Ectodermal cell (in vitro differentiated cells): ENCODE results near the gene BLNK.

Experiments
- H3K27ac ChIP-seq: 2 replicates; pipeline ENCODE4 v1.7.0; 2013; ENCODE audit warnings: mild to moderate bottlenecking, low read depth, low read length; ENCODE audit not compliant: insufficient read depth, poor library complexity, severe bottlenecking
- H3K27me3 ChIP-seq: 2 replicates; pipeline ENCODE4 v1.7.0; 2013; ENCODE audit warnings: mild to moderate bottlenecking, low read length; ENCODE audit not compliant: insufficient read depth, control insufficient read depth, poor library complexity, severe bottlenecking
- H3K36me3 ChIP-seq: one replicate; pipeline ENCODE4 v1.7.0; 2013; ENCODE audit warnings: low read length; ENCODE audit not compliant: control insufficient read depth, insufficient read depth
- H3K4me1 ChIP-seq: one replicate; pipeline ENCODE4 v1.7.0; 2013; ENCODE audit warnings: low read length; ENCODE audit not compliant: control insufficient read depth, insufficient read depth
- H3K4me3 ChIP-seq: 2 replicates; pipeline ENCODE4 v1.7.0; 2013; ENCODE audit warnings: low read depth, low read length, control low read depth; ENCODE audit not compliant: insufficient read depth
- H3K9me3 ChIP-seq: 2 replicates; pipeline ENCODE4 v1.7.0; 2013; ENCODE audit warnings: mild to moderate bottlenecking, low read length, moderate library complexity; ENCODE audit not compliant: control insufficient read depth
- WGBS, 2 experiments: methylation state at CpG; one replicate each; pipeline ENCODE4 v1.1.7; 2013; ENCODE audit warnings: missing lambda C conversion rate in 2 of 2; 5-methylcytosine and 5-hydroxymethylcytosine counted together

The BLNK gene

DNA sequence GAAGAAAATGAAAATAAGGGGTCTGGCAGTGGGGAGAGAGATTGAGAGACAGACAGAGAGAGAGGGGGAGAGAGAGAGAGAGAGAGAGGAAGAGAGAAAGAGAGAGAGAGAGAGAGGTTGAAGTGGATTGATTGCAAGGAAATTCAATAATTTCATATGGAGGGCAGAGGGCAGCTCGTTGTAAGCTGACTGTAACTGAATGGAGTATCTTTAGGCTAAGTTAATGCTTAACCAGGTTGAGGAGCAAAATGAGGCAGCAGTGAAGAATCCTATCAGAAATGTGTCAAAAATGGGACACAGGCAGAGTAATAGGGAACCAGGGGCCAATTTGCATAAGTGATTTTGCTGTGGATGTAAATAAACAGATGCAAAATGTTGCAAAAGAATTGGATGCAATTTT is 21.0 kb downstream of the BLNK start:
- H3K4me3 ChIP-seq = no peak overlapping the region
- H3K27ac ChIP-seq = no peak overlapping the region
- H3K9me3 ChIP-seq = no peaks in the 10 kb centered on the region
- 80 to 81% methylated on average over 1 of the region's 1 CpG for WGBS, 2 experiments
- H3K27me3 ChIP-seq = no peaks in the 10 kb centered on the region
- H3K4me1 ChIP-seq = no peaks in the 10 kb centered on the region
- no peaks in the 10 kb centered on the region for H3K36me3 ChIP-seq

DNA sequence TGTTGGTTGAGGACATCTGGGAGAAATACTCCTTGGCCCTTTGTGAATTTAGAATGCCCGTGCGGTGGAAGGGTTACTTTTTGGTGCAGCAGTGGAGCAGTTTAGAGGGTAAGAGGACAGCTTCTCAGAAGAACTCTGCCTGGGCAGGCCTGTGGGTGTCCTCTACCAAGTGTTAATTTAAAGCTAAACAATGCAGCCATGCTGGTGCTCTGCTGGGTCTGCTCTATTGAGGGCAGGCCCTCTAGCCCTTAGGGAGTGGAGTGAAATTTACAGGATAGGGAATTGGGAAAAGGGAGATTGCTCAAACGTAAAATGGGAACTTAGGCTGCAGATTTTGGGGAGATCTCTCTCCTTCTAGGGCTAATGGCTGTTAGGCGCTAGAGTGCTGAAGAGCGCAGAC is 22.1 kb downstream of the BLNK start:
- Histone ChIP-seq H3K36me3 (no peaks in the 10 kb centered on the region), H3K27ac (no peak overlapping the region), H3K4me1 (no peaks in the 10 kb centered on the region), H3K9me3 (no peaks in the 10 kb centered on the region), H3K4me3 (no peak overlapping the region), H3K27me3 (no peaks in the 10 kb centered on the region)
- 79 to 82% methylated on average over 5 of the region's 5 CpGs for WGBS, 2 experiments

DNA sequence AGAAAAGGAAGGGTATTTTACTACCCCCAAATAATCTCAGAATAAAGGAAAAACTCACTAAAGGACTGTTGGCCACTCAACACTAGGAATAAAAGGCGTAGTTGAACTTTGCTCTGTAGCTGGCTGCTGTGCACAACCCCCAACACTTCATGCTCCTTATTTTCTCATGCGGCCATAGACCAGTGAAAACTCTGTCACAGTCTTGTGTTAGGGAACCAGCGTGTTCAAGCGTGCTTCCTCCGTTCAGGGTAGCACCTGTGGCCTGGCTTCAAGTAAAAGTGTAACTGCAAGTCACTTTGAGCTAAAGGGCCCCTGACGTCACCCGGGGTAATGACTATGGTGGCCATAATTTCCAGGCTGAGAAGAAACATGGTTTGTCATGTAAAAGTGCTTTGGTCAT is 27.0 kb downstream of the BLNK start:
- H3K36me3 ChIP-seq = no peaks in the 10 kb centered on the region
- no peaks in the 10 kb centered on the region for H3K4me1 ChIP-seq
- 92 to 94% methylated on average over 7 of the region's 7 CpGs for WGBS, 2 experiments

DNA sequence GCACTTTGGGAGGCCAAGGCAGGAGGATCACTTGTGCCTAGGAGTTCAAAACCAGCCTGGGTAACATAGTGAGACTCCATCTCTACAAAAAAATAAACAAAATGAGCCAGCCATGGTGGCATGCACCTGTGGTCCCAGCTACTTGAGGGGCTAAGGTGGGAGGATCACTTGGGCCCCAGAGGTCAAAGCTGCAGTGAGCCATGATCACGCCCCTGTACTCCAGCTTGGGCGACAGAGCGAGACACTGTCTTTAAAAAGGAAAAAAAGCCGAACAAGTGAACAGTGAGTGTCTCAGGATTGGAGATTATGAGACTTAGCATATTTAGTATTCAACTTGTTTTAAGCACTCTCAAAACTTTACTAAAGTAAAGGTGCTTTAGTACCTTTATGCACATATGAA is 28.1 kb downstream of the BLNK start:
- Histone ChIP-seq H3K27me3 (no peaks in the 10 kb centered on the region), H3K4me3 (no peak overlapping the region), H3K9me3 (no peaks in the 10 kb centered on the region), H3K36me3 (no peaks in the 10 kb centered on the region), H3K27ac (no peak overlapping the region), H3K4me1 (no peaks in the 10 kb centered on the region)
- 90 to 91% methylated on average over 4 of the region's 4 CpGs for WGBS, 2 experiments

More for the DNA sequence above, 27.0 kb downstream of the BLNK start:
- Histone ChIP-seq H3K4me3 (no peak overlapping the region), H3K27ac (no peak overlapping the region), H3K27me3 (no peaks in the 10 kb centered on the region), H3K9me3 (no peaks in the 10 kb centered on the region)

DNA sequence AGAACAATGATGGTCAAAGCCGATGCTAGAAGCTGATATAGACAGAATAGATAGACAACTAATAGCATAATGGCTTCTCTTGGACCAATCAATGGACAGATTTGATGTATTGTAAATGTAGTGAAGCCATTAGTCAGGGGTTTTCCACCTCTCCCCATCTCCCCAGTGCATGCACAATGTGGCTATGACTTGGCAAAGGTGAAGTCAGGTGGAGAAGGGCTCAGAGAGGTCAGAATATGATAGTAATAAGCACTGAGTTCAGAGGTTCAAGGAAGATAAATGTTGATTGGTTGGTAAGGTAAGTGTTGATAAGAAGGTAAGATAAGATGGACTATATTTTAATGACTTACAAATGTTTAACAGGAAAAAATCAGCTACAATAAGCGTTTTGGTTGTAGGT is 28.5 kb downstream of the BLNK start:
- no peaks in the 10 kb centered on the region for H3K27me3 ChIP-seq
- 91 to 93% methylated on average over 2 of the region's 2 CpGs for WGBS, 2 experiments
- H3K4me3 ChIP-seq = no peak overlapping the region
- no peaks in the 10 kb centered on the region for H3K9me3 ChIP-seq
- no peak overlapping the region for H3K27ac ChIP-seq
- H3K36me3 ChIP-seq = no peaks in the 10 kb centered on the region
- no peaks in the 10 kb centered on the region for H3K4me1 ChIP-seq

DNA sequence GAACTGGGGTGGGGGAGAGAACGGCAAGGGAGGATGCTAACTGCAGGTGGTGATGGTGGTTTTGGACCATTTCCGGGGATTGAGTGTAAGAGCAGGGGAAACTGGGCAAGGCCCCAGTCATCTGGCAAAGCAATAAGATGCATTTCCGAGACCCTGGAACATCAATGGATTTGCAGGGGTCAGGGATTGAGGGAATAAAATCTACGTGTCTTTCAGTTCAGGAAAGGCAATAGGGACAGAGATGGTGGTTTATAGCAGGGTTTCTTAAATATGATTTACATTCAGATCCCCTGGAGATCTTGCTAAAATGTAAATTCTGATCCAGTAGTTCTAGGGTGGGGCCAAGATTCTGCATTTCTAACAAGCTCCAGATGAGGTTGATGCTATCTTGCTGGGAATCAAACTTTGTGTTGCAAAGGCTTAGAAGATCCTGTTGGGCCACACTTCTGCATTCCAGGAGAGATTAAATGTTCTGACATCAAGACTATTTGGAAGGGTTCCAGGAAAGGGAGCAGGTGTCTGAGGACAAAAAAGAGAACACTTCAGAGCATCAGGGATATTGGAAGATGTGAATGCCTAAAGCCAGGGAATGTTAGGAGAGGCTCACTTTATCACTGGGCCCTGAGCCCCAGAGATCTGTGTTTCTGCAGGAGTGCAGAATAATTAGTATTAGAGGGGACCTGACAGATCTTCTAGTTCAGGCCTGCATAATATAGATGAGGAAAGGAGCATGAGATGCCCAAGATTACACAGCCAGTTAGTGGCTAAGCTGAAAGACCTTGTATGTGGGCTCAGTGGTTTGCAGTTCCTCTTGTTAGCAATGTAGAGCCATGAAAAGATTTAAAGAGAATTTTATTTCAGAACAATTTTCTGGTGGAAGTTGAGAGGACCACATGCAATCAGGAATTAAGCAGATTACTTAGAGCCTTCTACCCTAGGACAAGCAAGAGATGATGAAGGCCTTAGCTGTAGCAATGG is 32.4 kb downstream of the BLNK start:
- no peaks in the 10 kb centered on the region for H3K9me3 ChIP-seq
- no peaks in the 10 kb centered on the region for H3K4me1 ChIP-seq
- no peak overlapping the region for H3K27ac ChIP-seq
- WGBS, 2 experiments = 67 to 70% methylated on average over 4 of the region's 4 CpGs
- no peaks in the 10 kb centered on the region for H3K27me3 ChIP-seq
- H3K4me3 ChIP-seq = no peak overlapping the region
- no peaks in the 10 kb centered on the region for H3K36me3 ChIP-seq

DNA sequence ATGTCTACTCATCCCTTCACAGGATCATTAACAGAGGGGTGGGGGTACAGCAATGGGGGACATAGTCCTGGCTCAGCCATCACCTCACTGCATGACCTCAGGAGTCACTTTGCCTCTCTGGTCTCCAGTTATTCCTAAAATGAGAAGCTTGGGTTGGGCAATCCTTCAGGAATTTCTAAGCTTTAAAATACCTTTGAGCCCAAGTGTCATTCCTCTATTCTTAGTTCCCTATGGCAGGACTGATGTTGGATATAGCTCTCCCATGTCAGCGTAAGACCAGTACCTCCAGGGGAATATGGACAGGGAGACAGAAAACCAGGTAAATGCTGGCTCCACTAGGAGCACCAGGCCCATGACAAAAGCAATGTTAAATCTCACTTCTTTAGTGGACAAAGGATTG is 34.5 kb downstream of the BLNK start:
- Histone ChIP-seq H3K4me3 (no peak overlapping the region), H3K9me3 (no peaks in the 10 kb centered on the region), H3K36me3 (no peaks in the 10 kb centered on the region), H3K27me3 (no peaks in the 10 kb centered on the region), H3K4me1 (no peaks in the 10 kb centered on the region), H3K27ac (no peak overlapping the region)
- WGBS, 2 experiments = 95 to 100% methylated on average over 1 of the region's 1 CpG

DNA sequence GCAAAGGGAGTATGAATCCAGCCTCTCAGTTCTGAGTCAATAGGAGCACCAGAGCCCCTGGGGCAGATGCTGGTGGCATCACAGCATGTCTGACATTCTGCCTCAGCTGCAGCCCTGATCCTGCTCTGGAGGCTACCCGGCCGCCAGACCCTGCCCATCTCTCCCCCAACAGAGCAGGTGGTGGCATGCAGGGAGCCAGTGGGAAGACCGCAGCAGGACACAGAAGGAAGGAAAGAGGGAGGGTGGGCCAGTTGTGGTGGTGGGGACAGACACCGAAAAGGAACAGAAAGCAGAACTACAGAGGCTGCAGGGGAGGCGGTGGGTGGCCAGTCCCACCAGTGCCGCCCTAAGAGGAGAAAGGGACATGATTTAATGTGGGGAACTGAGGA is 35.3 kb downstream of the BLNK start:
- Histone ChIP-seq H3K27ac (no peak overlapping the region), H3K36me3 (no peaks in the 10 kb centered on the region), H3K4me1 (no peaks in the 10 kb centered on the region), H3K4me3 (no peak overlapping the region), H3K27me3 (no peaks in the 10 kb centered on the region), H3K9me3 (no peaks in the 10 kb centered on the region)
- WGBS, 2 experiments = 94 to 96% methylated on average over 6 of the region's 6 CpGs

DNA sequence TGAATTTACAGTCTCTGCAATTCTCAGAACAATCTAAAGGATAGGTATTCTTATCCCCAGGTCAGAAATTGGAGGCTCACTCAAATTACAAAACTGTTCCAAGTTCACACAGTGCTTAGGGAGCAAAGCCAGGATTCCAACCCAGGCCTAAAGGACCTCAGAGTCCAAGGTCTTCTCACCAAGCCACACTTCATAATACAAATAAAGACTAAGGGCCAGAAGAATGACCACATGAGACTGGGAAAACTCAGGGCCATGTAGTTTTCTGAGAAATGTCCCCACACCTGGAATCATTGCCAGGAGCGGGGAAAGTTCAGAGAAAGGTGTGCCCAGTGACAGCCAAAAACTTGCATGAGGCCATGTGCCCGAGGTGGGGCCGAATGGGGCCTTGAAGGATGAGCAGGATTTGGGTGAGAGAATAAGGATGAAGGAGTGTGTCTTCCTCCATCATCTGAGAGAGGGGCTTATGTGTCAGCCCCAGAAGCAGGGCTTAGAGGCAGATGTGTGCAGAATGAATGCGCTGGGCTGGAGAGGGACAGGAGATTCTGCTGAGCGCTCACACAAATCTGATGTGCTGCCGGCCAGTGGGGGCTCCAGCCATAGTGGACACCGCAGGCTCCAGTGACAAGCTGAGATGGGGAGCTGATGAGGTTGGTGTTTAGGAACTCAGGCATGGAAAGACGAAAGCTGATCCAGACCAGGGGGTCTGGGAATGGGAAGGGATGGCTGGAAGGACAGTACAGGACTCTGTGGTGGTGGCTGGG is 35.9 kb downstream of the BLNK start:
- Histone ChIP-seq H3K27ac (no peak overlapping the region), H3K9me3 (no peaks in the 10 kb centered on the region), H3K4me3 (no peak overlapping the region), H3K27me3 (no peaks in the 10 kb centered on the region), H3K36me3 (no peaks in the 10 kb centered on the region), H3K4me1 (no peaks in the 10 kb centered on the region)
- WGBS, 2 experiments = 91 to 95% methylated on average over 8 of the region's 8 CpGs

DNA sequence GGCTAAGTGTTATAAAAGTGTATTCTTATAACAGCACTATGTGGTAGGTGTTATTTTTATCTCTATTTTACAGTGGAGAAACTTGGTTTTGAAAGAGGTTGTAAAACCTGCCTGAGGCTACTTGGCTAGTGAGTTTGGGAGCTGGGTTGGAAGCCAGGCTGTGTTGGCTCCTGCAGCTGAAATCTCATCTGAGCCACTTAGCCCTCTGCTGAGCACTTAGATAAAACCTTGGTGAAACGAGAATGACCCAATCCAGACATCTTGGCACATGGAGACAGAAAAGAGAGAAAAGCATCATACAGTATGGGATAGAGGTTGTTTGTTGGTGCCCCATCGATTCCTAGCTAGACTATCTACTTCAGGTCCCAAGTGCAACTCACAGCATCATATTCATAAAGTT is 37.4 kb downstream of the BLNK start:
- no peaks in the 10 kb centered on the region for H3K36me3 ChIP-seq
- no peak overlapping the region for H3K27ac ChIP-seq
- 80 to 97% methylated on average over 2 of the region's 2 CpGs for WGBS, 2 experiments
- H3K9me3 ChIP-seq = no peaks in the 10 kb centered on the region
- H3K4me3 ChIP-seq = no peak overlapping the region
- no peaks in the 10 kb centered on the region for H3K4me1 ChIP-seq
- H3K27me3 ChIP-seq = no peaks in the 10 kb centered on the region
